ENCODE results near the gene FMN1. TPM values are rescaled to one million over a fixed set of nuclear protein-coding genes. Genes with fewer than 3 reads are reported as not detected.

FMN1 gene
- total RNA-seq, 2 donors from 2014 or later = 0.60 to 1.1 TPM

GRCh38 chr15:33119273-33119672 is 75.2 kb downstream of the FMN1 start:
- H3K27ac ChIP-seq (ENCODE audit: low read depth, low read length) = no peak overlapping the region
- no peak for DNase-seq
- H3K9ac ChIP-seq (ENCODE audit: extremely low read depth, low read length, poor library complexity, severe bottlenecking) = no peak overlapping the region
- H3K4me3 Mint-ChIP-seq = no peak overlapping the region
- WGBS, 2 experiments (ENCODE audit: insufficient coverage in 1 of 2, insufficient read length in 1 of 2) = 86 to 93% methylated on average over 1 to 6 of the region's 6 CpGs
- peaks cover 2% of the 10 kb centered on the region for H3K4me1 ChIP-seq (ENCODE audit: control insufficient read depth, insufficient read depth, low read length)
- H3K9me3 Mint-ChIP-seq = no peaks in the 10 kb centered on the region
- peaks cover 17% of the 10 kb centered on the region for H3K4me1 Mint-ChIP-seq
- H3K27ac Mint-ChIP-seq = no peak overlapping the region
- H3K9me3 ChIP-seq (ENCODE audit: control insufficient read depth, low read length) = no peaks in the 10 kb centered on the region
- H3K27me3 Mint-ChIP-seq (ENCODE audit: insufficient read depth) = peaks cover 84% of the 10 kb centered on the region
- no peak overlapping the region for H3K4me3 ChIP-seq (ENCODE audit: low read length)
- H3K36me3 Mint-ChIP-seq (ENCODE audit: low read depth) = no peaks in the 10 kb centered on the region
- peaks cover 88% of the 10 kb centered on the region for H3K27me3 ChIP-seq (ENCODE audit: control insufficient read depth, insufficient read depth, low read length, poor library complexity, severe bottlenecking)
- H3K36me3 ChIP-seq (ENCODE audit: control insufficient read depth, insufficient read depth, low read length) = no peaks in the 10 kb centered on the region
- TF ChIP-seq, protein P1, sequence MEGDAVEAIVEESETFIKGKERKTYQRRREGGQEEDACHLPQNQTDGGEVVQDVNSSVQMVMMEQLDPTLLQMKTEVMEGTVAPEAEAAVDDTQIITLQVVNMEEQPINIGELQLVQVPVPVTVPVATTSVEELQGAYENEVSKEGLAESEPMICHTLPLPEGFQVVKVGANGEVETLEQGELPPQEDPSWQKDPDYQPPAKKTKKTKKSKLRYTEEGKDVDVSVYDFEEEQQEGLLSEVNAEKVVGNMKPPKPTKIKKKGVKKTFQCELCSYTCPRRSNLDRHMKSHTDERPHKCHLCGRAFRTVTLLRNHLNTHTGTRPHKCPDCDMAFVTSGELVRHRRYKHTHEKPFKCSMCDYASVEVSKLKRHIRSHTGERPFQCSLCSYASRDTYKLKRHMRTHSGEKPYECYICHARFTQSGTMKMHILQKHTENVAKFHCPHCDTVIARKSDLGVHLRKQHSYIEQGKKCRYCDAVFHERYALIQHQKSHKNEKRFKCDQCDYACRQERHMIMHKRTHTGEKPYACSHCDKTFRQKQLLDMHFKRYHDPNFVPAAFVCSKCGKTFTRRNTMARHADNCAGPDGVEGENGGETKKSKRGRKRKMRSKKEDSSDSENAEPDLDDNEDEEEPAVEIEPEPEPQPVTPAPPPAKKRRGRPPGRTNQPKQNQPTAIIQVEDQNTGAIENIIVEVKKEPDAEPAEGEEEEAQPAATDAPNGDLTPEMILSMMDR (conservative IDR thresholded peaks at IDR 0.05) = no peak

DNA sequence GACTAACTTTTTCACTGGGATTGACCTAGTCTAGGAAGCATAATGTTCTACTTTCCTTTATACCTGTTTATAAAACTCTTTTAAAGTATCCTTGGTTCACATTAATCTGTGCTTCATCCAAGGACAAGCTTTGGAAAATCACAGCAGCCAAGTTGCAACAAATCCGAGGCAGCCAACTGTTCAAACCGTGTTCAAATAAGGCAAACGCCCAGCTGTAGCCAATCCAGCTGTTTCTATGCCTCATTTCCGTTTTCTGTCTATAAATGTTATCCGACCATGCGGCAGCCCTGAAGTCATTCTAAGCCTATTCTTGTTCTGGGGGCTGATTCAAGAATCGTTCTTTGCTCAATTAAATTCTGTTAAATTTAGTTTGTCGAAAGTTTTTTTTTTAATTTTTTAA is 78.3 kb downstream of the FMN1 start:
- Histone ChIP-seq H3K4me3 (ENCODE audit: low read length) (no peak overlapping the region), H3K36me3 (ENCODE audit: control insufficient read depth, insufficient read depth, low read length) (no peaks in the 10 kb centered on the region), H3K9ac (ENCODE audit: extremely low read depth, low read length, poor library complexity, severe bottlenecking) (no peak overlapping the region), H3K27me3 (ENCODE audit: control insufficient read depth, insufficient read depth, low read length, poor library complexity, severe bottlenecking) (peaks cover 65% of the 10 kb centered on the region), H3K9me3 (ENCODE audit: control insufficient read depth, low read length) (no peaks in the 10 kb centered on the region), H3K27ac (ENCODE audit: low read depth, low read length) (no peak overlapping the region), H3K4me1 (ENCODE audit: control insufficient read depth, insufficient read depth, low read length) (peaks cover 6% of the 10 kb centered on the region)
- H3K4me3 Mint-ChIP-seq = no peak overlapping the region
- WGBS, 2 experiments (ENCODE audit: insufficient coverage in 1 of 2, insufficient read length in 1 of 2) = 79 to 81% methylated on average over 8 of the region's 8 CpGs
- DNase-seq = no peak
- no peak overlapping the region for H3K27ac Mint-ChIP-seq
- TF ChIP-seq, protein P1 (conservative IDR thresholded peaks at IDR 0.05) = no peak
- no peaks in the 10 kb centered on the region for H3K36me3 Mint-ChIP-seq (ENCODE audit: low read depth)
- peaks cover 17% of the 10 kb centered on the region for H3K4me1 Mint-ChIP-seq
- H3K9me3 Mint-ChIP-seq = no peaks in the 10 kb centered on the region
- peaks cover 64% of the 10 kb centered on the region for H3K27me3 Mint-ChIP-seq (ENCODE audit: insufficient read depth)

- WGBS, 2 experiments (ENCODE audit: insufficient coverage in 1 of 2, insufficient read length in 1 of 2) = 88 to 92% methylated on average over 2 to 4 of the region's 4 CpGs
- no peaks in the 10 kb centered on the region for H3K9me3 Mint-ChIP-seq
- H3K27me3 Mint-ChIP-seq (ENCODE audit: insufficient read depth) = peaks cover 57% of the 10 kb centered on the region
- Histone ChIP-seq H3K4me3 (ENCODE audit: low read length) (no peak overlapping the region), H3K27me3 (ENCODE audit: control insufficient read depth, insufficient read depth, low read length, poor library complexity, severe bottlenecking) (peaks cover 58% of the 10 kb centered on the region), H3K9ac (ENCODE audit: extremely low read depth, low read length, poor library complexity, severe bottlenecking) (no peak overlapping the region), H3K36me3 (ENCODE audit: control insufficient read depth, insufficient read depth, low read length) (no peaks in the 10 kb centered on the region), H3K9me3 (ENCODE audit: control insufficient read depth, low read length) (no peaks in the 10 kb centered on the region), H3K27ac (ENCODE audit: low read depth, low read length) (no peak overlapping the region), H3K4me1 (ENCODE audit: control insufficient read depth, insufficient read depth, low read length) (peaks cover 6% of the 10 kb centered on the region)
- H3K27ac Mint-ChIP-seq = no peak overlapping the region
- no peak overlapping the region for H3K4me3 Mint-ChIP-seq
- TF ChIP-seq, protein P1 (conservative IDR thresholded peaks at IDR 0.05) = no peak
- DNase-seq = no peak
- peaks cover 17% of the 10 kb centered on the region for H3K4me1 Mint-ChIP-seq
- no peaks in the 10 kb centered on the region for H3K36me3 Mint-ChIP-seq (ENCODE audit: low read depth)
Measured at GRCh38 chr15:33115191-33115861, 79.2 kb downstream of the FMN1 start.

Data from endodermal cell (in vitro differentiated cells).